Measurements from ENCODE around the gene BCL2L1.

DNA sequence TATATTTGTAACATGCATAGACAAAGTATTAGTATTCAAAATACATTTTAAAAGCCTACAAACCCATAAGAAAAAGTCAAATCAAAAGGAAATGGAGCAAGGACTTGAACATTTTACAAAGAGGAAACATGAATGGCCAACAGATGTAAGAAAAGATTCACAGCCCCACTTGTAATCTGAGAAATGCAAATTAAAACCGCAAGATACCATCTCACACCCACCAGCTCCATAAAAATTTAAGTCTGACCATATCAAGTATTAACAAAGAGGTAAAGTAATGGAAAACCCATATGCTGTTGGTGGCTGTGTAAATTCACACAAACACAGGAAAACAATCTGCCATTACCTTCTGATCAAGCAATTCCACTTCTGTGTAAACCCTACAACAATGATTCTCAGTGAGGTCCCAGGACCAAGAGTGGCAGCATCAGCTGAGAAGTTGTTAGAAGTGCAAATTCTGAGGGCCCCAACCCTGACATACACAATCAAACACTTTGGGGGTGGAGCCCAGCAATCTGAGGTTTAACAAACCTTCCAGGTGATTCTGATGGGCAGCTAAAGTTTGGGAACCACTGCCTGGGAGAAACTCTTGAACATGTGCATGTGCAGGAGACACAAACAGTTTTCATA, 30.9 kb downstream of the BCL2L1 start:
- peak; percentile 55; the same call in 1 of the 3 replicates for TF ChIP-seq POU2F2 (IDR thresholded peaks at IDR 0.05; ENCODE audit: borderline replicate concordance, low read depth, low read length)
- no peak for TF ChIP-seq CTCF (IDR thresholded peaks at IDR 0.05 in 2 of 3, conservative IDR thresholded peaks at IDR 0.05 in 1 of 3; ENCODE audit: control insufficient read depth in 2 of 3, extremely low read depth in 1 of 3, insufficient read depth in 1 of 3, low read depth in 3 of 3, low read length in 3 of 3)
